HG03103 (cell line): ENCODE measurements around the gene JAGN1.
"Not testable (repeated sequence)": the region's sequence is repeated elsewhere in the genome, so short reads cannot be mapped to it uniquely, and the experiment has no call there.

Experiments
- ATAC-seq: cut with Tn5 transposase; IDR thresholded peaks from one replicate; pipeline ENCODE4 v1.9.1; 2021; ENCODE audit warnings: low read depth; ENCODE audit not compliant: unreplicated experiment

The JAGN1 gene

DNA sequence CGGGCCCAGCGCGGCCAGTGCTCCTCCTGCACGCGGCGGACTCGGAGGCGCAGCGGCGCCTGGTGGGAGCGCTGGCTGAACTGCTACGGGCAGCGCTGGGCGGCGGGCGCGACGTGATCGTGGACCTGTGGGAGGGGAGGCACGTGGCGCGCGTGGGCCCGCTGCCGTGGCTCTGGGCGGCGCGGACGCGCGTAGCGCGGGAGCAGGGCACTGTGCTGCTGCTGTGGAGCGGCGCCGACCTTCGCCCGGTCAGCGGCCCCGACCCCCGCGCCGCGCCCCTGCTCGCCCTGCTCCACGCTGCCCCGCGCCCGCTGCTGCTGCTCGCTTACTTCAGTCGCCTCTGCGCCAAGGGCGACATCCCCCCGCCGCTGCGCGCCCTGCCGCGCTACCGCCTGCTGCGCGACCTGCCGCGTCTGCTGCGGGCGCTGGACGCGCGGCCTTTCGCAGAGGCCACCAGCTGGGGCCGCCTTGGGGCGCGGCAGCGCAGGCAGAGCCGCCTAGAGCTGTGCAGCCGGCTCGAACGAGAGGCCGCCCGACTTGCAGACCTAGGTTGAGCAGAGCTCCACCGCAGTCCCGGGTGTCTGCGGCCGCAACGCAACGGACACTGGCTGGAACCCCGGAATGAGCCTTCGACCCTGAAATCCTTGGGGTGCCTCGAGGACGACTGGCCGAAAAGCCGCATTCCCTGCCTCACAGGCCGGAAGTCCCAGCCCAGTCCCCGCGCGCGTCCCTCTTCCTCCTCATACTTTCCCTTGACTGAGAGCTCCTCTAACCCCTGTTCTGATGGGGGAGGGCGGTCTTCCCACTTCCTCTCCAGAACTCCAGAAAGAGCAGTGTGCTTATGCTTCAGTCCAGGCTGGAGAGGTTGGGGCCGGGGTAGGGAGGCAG lies 25.1 kb downstream of the JAGN1 start:
- peak; percentile 29 for ATAC-seq

DNA sequence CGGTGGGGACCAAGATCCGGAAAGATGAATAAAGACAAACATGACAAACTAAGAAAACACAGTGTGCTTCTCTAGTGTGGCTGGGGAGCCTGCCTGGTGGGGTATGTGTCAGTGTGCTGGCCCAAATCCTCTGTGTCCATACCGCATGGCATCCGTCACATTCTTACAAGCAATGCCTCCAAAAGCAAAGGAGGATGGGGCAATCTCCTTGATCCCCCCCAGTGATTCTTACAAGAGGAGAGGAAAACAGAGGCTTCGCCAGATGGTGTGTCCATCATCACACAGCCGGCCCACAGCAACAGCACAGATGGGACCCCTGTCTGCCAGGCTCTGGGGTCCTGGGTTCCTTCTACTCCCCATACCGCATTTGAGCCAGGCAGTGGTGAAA lies 25.9 kb downstream of the JAGN1 start:
- no peak for ATAC-seq

DNA sequence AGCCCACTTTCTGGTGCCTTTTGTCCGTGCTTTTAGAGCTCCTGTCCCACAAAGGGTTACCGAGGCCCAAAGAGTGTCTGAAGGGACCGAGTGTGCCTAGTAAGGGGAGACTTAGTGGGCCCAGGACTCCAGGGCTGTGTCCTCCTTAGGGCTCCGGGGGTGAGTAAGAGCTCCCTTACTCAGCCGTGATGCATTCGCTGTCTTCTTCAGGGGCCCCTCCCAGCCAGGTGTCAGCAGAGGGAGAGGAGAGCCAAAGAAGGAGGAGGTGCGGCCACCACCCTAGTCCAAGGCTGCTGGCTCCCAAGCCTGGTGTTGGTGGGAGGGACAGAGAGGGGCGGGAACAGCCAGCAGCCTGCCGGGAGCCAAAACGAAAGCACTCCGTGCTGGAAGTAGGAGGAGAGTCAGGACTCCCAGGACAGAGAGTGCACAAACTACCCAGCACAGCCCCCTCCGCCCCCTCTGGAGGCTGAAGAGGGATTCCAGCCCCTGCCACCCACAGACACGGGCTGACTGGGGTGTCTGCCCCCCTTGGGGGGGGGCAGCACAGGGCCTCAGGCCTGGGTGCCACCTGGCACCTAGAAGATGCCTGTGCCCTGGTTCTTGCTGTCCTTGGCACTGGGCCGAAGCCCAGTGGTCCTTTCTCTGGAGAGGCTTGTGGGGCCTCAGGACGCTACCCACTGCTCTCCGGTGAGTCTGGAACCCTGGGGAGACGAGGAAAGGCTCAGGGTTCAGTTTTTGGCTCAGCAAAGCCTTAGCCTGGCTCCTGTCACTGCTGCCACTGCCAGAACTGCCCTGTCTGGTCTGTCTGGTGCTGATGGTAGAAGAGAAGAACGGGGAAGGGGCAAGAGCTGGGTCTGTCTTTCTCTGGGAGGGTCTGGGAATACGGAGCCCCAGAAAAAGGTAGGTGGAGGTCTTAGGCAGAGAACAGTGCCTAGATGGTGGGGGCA lies 26.6 kb downstream of the JAGN1 start, which contains the start of gene IL17RC:
IL17RC (plus strand) TSS at position 365 of the 947 bp plus-strand sequence; CDS start at position 583, 218 bp downstream.
- no peak for ATAC-seq

DNA sequence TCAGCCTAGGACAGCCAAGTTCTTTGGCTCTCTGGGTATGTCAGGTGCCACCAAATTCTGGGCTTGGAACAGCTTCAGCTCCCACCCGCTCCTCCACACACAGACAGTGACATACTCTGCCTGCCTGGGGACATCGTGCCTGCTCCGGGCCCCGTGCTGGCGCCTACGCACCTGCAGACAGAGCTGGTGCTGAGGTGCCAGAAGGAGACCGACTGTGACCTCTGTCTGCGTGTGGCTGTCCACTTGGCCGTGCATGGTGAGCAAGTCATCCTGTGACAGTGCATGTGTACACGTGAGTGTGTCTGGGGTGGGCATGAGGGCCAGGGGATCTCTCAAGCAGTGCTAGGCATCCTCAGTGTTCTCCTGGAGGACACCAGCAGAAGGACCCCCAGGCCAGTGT lies 27.4 kb downstream of the JAGN1 start:
- no peak for ATAC-seq

DNA sequence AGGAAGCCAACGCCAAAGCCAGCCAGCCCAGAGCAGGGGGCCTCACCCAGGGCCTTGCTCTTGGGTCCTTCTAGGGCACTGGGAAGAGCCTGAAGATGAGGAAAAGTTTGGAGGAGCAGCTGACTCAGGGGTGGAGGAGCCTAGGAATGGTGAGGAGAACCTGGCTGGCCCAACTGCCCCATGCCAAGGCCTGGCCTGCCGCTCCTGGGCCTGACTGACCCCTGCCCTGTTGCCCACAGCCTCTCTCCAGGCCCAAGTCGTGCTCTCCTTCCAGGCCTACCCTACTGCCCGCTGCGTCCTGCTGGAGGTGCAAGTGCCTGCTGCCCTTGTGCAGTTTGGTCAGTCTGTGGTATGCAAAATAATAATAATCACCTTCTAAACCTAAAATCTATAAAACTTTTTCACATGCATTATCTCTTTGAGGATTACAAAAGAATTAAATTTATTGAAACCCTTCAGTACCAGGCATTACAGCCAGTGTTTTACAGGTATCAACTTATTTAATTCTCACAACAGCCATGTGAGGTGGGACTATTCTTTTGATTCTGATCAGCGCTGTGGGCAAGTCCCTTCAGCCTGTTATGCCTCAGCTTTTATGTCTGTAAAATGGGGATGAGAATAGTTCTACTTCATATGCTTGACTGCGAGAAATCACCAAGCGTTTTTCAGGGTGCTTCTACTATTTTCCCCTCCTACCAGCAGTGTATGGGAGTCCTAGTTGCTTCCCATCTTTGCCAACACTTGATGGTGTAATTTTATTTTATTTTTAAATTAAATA lies 28.0 kb downstream of the JAGN1 start:
- no peak for ATAC-seq

DNA sequence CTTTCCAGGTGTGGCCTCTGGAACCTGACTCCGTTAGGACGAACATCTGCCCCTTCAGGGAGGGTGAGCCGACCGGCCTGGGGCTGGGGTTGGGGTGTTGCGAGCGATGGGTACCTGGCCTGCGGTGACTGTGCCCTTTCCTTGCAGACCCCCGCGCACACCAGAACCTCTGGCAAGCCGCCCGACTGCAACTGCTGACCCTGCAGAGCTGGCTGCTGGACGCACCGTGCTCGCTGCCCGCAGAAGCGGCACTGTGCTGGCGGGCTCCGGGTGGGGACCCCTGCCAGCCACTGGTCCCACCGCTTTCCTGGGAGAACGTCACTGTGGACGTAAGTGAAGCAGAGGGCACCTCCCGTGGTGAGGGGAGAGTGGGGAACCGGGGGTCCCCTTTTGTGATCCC lies 37.7 kb downstream of the JAGN1 start:
- ATAC-seq: no peak

DNA sequence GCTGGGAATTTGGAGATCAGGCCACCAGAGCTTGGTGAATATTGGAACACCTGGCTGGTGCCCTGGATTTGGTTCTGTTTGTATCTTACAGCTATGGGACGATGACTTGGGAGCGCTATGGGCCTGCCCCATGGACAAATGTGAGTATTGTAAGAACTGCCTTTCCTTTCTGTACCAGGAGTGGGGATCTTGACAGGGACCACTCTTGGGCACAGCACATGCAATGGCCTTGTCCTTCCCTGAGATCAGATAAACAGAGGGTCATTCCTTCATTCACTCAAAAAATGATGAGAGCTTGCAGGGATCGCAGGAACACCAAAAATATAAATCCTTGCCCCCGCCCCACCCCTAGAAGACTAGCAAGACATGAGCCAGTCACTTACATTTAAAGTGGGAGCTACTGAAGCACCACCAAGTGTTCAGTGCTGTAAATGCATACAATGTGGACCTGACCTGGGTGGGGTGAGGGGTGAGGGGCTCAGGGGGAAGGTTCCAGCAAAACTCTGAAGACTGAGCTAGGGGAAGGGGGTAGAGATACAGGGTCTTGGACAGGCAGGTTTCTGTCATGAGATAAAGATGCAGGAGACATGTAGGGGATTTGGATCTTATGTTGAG lies 40.5 kb downstream of the JAGN1 start:
- ATAC-seq: no peak

DNA sequence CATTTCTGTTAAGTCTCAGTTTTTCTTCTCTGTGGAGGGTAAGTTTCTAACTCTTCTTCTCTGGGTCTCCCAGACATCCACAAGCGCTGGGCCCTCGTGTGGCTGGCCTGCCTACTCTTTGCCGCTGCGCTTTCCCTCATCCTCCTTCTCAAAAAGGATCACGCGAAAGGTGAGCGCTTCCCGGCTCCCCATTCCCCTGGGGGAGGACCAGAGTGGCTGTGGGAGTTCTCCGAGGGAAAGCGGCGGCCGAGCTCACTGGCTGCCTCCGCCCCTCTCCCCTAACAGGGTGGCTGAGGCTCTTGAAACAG lies 42.1 kb downstream of the JAGN1 start:
- ATAC-seq: no peak

DNA sequence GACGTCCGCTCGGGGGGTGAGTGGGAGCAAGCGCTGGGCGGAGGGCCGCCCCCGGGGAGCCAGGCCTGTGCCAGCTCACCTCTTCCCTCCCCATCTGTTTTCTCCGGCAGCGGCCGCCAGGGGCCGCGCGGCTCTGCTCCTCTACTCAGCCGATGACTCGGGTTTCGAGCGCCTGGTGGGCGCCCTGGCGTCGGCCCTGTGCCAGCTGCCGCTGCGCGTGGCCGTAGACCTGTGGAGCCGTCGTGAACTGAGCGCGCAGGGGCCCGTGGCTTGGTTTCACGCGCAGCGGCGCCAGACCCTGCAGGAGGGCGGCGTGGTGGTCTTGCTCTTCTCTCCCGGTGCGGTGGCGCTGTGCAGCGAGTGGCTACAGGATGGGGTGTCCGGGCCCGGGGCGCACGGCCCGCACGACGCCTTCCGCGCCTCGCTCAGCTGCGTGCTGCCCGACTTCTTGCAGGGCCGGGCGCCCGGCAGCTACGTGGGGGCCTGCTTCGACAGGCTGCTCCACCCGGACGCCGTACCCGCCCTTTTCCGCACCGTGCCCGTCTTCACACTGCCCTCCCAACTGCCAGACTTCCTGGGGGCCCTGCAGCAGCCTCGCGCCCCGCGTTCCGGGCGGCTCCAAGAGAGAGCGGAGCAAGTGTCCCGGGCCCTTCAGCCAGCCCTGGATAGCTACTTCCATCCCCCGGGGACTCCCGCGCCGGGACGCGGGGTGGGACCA lies 42.6 kb downstream of the JAGN1 start:
- ATAC-seq: peak; percentile 57

DNA sequence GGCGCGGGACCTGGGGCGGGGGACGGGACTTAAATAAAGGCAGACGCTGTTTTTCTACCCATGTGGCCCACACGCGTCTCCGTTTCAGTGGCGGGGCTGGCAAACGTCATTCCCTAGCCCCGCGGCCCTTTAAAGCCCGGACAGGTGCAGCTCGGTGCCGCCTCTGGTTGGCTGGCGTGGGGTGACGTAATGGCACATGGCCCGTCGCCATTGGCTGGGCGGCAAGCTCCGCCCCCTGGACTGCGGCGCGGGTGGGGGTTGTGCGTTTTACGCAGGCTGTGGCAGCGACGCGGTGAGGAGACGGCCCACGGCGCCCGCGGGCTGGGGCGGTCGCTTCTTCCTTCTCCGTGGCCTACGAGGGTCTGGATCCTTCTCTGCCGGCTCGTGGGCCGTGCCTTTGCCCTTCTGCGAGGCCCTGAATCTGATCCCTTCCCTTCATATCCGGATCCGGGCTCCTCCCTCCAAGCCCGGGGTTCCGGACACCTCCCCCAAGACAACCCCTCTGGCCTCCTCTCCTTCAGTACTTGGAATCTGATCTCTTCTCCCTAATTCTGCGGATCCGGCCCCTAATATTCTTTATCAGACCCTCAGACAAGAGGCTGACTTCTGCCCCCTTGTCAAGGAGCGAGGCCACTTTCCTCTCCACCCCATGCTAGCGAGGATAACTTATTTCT lies 43.3 kb downstream of the JAGN1 start, which contains the start of gene CRELD1:
CRELD1 (plus strand) TSS at position 274 of the 674 bp plus-strand sequence. CDS start 605 bp downstream, outside the sequence.
- ATAC-seq: peak; percentile 67

DNA sequence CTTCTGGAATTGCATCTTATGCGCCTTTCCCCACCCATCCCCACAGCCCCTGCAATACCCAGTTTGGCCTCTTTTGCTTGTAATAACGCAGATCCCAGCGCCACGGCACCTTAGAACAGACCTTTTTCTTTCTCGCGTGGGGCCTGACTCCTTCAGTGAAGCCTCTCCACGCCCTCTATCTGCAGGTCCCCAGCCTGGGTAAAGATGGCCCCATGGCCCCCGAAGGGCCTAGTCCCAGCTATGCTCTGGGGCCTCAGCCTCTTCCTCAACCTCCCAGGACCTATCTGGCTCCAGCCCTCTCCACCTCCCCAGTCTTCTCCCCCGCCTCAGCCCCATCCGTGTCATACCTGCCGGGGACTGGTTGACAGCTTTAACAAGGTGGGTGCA lies 43.8 kb downstream of the JAGN1 start:
- ATAC-seq: no peak

DNA sequence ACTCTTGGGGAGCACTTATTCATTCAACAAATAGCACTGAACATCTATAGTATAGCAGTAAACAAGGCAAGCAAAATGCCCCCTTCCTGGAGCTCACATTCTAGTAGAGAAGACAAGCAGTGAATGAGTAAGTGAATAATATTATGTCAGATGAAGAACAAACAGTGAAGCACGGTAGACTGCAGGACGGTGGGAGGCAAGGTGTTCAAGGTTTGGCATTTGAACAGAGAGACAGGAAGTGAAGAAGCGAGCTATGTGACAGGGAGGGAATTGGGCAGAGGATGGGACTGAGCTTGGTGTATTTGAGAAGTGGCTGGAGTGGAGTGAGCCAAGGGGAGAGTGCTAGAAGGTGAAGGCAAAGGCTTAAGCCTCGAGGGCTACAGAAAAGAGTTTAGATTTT lies 44.6 kb downstream of the JAGN1 start:
- ATAC-seq: no peak

DNA sequence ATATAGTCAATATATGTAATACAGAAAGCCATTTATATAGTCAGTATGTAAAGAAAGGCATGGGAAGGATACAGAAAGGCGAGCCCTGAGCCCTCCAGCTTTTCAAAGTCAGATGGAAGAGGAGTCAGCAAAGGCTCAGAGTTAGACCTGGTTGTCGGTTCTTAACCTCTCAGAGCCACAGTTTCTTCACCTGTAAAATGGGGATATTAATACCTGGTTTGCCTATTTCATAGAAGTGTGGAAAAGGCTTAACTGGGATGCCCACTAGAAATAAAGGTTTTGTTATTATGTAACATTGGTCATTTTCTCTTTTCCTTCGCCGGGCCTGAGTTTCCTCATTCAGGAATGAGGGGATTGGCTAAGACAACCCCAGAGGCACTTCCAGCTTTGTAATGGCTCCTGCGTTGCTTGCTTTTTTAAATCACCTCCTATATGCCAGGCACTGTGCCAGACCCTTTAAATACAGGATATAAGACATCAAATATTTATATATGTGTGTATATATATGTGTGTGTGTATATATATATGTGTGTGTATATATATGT lies 45.6 kb downstream of the JAGN1 start:
- no peak for ATAC-seq

DNA sequence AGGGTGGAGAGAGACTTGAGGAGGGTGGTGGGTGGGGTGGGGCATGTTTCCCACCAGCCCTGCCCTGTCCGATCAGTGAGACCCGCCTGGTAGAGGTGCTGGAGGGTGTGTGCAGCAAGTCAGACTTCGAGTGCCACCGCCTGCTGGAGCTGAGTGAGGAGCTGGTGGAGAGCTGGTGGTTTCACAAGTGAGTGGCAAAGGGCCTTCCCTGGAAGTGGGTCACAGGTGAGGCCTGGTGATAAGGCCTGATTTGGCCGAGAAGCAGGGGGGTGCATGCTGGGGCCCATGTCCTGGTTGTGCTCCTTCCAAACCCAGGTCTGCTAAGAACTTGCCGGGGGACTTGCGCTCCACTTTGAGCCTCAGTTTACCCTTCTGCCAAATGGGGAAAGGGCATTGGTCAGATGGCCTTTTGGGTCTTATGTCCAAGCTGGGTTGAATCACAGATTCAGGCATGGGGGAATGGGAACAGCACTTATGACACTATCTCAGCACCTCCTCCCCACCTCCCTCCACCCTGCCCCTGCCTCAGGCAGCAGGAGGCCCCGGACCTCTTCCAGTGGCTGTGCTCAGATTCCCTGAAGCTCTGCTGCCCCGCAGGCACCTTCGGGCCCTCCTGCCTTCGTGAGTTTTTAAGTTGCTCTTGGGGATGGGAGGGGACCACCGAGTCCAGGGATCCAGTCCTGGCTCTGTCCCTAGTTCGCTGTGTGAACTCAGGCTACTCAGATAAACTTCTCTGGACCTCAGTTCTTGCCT lies 47.3 kb downstream of the JAGN1 start:
- ATAC-seq: no peak

DNA sequence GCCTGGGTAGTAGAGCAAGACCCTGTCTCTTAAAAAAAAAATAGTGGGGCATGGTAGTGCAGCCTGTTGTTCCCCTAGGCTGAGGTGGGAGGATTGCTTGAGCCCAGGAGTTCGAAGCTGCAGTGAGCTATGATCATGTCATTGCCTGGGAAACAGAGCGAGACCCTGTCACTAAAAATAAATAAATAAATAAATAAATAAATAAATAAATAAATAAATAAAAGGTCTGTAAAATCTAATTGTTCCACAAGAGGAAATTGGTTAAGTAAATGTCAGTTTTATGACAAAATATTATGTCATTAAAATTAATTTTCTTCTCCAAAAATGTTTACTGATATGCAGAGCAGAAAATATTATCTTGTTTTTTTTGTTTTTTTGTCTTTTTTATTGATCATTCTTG lies 48.6 kb downstream of the JAGN1 start:
- ATAC-seq: no peak

DNA sequence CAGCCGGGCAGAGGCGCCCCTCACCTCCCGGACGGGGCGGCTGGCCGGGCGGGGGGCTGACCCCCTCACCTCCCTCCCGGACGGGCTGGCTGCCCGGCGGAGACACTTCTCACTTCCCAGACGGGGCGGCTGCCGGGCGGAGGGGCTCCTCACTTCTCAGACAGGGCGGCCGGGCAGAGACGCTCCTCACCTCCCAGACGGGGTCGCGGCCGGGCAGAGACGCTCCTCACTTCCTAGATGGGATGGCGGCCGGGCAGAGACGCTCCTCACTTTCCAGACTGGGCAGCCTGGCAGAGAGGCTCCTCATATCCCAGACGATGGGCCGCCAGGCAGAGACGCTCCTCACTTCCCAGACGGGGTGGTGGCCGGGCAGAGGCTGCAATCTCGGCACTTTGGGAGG lies 49.5 kb downstream of the JAGN1 start:
- ATAC-seq: not testable (repeated sequence)

DNA sequence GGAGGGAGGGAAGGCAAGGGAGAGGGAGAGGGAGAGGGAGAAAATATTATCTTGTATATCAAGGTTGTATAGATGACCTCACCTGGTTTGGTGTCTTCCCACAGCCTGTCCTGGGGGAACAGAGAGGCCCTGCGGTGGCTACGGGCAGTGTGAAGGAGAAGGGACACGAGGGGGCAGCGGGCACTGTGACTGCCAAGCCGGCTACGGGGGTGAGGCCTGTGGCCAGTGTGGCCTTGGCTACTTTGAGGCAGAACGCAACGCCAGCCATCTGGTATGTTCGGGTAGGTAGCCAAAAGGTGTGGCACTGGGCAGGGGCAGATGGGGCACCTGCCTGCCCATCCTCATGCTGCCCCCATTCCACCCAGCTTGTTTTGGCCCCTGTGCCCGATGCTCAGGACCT lies 50.3 kb downstream of the JAGN1 start:
- no peak for ATAC-seq

DNA sequence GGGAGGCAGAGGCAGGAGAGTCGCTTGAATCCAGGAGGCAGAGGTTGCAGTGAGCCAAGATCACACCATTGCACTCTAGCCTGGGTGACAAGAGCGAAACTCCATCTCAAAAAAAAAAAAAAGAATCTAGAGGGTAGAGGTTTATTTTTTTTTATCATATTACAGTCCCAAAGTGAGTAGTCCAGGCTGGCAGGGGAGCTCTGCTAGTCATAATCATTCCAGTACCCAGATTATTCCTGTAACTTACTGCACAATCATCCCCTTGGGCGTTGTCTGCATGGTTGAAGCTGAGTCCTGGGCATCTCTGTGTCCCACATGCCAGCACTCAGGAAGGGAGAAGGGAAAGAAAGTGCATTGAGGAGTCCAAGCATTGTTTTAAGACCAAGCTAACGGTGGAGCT lies 51.8 kb downstream of the JAGN1 start:
- ATAC-seq: no peak
